Ovary (tissue), 3 donors: ENCODE data around the gene PANK2.

Source experiments
- EP300 ChIP-seq: sonication (generic); formaldehyde crosslinking; IDR thresholded peaks from one replicate; pipeline ENCODE4 v1.6.1; 2017; ENCODE audit warnings: antibody characterized with exemption
- POLR2A ChIP-seq: fragments of 450-650 bp; IDR thresholded peaks from one replicate; pipeline ENCODE4 v1.6.1; 2017; ENCODE audit warnings: antibody characterized with exemption, mild to moderate bottlenecking, moderate library complexity
- TF ChIP-seq, protein P1 (sequence below), 3 donors: fragments of 450-650 bp in 2 of 3; fragments of 200-600 bp in 1 of 3; IDR thresholded peaks; one replicate each; pipeline versions ENCODE4 v1.5.1 to v1.8.0; 2016 to 2022; ENCODE audit warnings: antibody characterized with exemption in 3 of 3, mild to moderate bottlenecking in 1 of 3
- donor health status: DM: no; HTN: no; CAD: no.

DNA sequence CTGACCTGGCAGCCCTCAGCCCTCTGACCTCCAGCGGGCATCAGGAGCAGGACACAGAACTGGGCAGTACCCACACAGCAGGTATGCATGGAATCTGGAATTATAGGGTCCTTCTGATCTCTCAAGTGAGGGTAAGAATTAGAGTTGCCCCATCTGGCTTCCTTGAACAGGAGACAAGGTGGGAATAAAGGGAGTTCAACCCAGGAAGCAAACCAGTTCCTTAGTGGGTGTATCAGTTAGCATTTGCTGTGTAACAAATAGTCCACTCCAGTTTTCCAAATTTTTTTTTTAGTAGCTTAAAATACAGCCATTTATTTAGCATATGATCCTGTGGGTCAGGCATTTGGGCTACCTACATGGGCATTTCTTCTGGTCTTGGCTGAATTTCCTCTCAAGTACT is 26.9 kb upstream of the PANK2 start:
- TF ChIP-seq EP300: no peak
- TF ChIP-seq, protein P1, sequence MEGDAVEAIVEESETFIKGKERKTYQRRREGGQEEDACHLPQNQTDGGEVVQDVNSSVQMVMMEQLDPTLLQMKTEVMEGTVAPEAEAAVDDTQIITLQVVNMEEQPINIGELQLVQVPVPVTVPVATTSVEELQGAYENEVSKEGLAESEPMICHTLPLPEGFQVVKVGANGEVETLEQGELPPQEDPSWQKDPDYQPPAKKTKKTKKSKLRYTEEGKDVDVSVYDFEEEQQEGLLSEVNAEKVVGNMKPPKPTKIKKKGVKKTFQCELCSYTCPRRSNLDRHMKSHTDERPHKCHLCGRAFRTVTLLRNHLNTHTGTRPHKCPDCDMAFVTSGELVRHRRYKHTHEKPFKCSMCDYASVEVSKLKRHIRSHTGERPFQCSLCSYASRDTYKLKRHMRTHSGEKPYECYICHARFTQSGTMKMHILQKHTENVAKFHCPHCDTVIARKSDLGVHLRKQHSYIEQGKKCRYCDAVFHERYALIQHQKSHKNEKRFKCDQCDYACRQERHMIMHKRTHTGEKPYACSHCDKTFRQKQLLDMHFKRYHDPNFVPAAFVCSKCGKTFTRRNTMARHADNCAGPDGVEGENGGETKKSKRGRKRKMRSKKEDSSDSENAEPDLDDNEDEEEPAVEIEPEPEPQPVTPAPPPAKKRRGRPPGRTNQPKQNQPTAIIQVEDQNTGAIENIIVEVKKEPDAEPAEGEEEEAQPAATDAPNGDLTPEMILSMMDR (IDR thresholded peaks at IDR 0.05): no peak
- TF ChIP-seq POLR2A: no peak
